CD14-positive monocyte (primary cell): ENCODE results near the gene OR2V1. TPM values are rescaled to one million over a fixed set of nuclear protein-coding genes. Genes with fewer than 3 reads are reported as not detected.

Experiments used
- DNase-seq, 3 donors: peaks; one replicate each; pipeline ENCODE4 v3.0.0-alpha.2; 2011 to 2022
- H2AFZ ChIP-seq: 2 replicates; pipeline ENCODE4 v1.6.0; 2012; ENCODE audit warnings: mild to moderate bottlenecking, low read depth, low read length, inconsistent platforms; ENCODE audit not compliant: insufficient read depth, poor library complexity, severe bottlenecking
- H3K27ac ChIP-seq, 2 donors: 1 replicate in 1 of 2; 2 replicates in 1 of 2; pipeline ENCODE4 v1.5.1; 2012 to 2013; ENCODE audit warnings: low read length in 2 of 2, control low read depth in 1 of 2, inconsistent platforms in 1 of 2, low read depth in 1 of 2, mild to moderate bottlenecking in 1 of 2
- H3K27me3 ChIP-seq, 2 donors: one replicate each; pipeline versions ENCODE4 v1.6.0 to v1.6.1; 2011 to 2013; ENCODE audit warnings: low read length in 2 of 2; ENCODE audit not compliant: control insufficient read depth in 2 of 2, insufficient read depth in 2 of 2
- H3K36me3 ChIP-seq, 2 donors: replicated peaks in 1 of 2; 1 replicate in 1 of 2; 2 replicates in 1 of 2; pipeline versions ENCODE4 v1.5.1 to v1.6.1; 2012 to 2013; ENCODE audit warnings: low read length in 2 of 2, control low read depth in 1 of 2, inconsistent platforms in 1 of 2, mild to moderate bottlenecking in 1 of 2; ENCODE audit not compliant: insufficient read depth in 2 of 2, control insufficient read depth in 1 of 2
- H3K4me1 ChIP-seq, 2 donors: 1 replicate in 1 of 2; 2 replicates in 1 of 2; pipeline versions ENCODE4 v1.5.1 to v1.6.1; 2012 to 2013; ENCODE audit warnings: low read length in 2 of 2, control low read depth in 1 of 2, inconsistent platforms in 1 of 2, mild to moderate bottlenecking in 1 of 2, moderate library complexity in 1 of 2; ENCODE audit not compliant: insufficient read depth in 2 of 2, control insufficient read depth in 1 of 2
- H3K4me2 ChIP-seq: replicated peaks from 2 replicates; pipeline ENCODE3; 2012; ENCODE audit warnings: low read length, moderate library complexity, mild to moderate bottlenecking; ENCODE audit not compliant: poor library complexity, severe bottlenecking; ENCODE audit errors: extremely low read depth
- H3K4me3 ChIP-seq, 3 experiments: fragments of 200-600 bp in 1 of 3; sonication (generic) in 1 of 3; replicated peaks in 1 of 3; 1 replicate in 2 of 3; 2 replicates in 1 of 3; pipeline ENCODE4 v1.5.1; 2011 to 2013; ENCODE audit warnings: low read length in 3 of 3, mild to moderate bottlenecking in 3 of 3, control low read depth in 2 of 3, low read depth in 2 of 3, inconsistent platforms in 1 of 3, moderate library complexity in 1 of 3
- H3K79me2 ChIP-seq: 2 replicates; pipeline ENCODE4 v1.6.0; 2012; ENCODE audit warnings: mild to moderate bottlenecking, control low read depth, inconsistent platforms, low read length, moderate library complexity; ENCODE audit not compliant: insufficient read depth
- H3K9ac ChIP-seq: 2 replicates; pipeline ENCODE4 v1.6.0; 2017; ENCODE audit warnings: low read length, mild to moderate bottlenecking; ENCODE audit not compliant: insufficient read depth, poor library complexity, severe bottlenecking
- H3K9me3 ChIP-seq, 2 donors: replicated peaks in 1 of 2; 1 replicate in 1 of 2; 2 replicates in 1 of 2; pipeline versions ENCODE4 v1.5.1 to v1.6.1; 2012 to 2013; ENCODE audit warnings: low read length in 2 of 2, control low read depth in 1 of 2; ENCODE audit not compliant: control insufficient read depth in 1 of 2, insufficient read depth in 1 of 2
- H4K20me1 ChIP-seq: 2 replicates; pipeline ENCODE4 v1.6.0; 2012; ENCODE audit warnings: mild to moderate bottlenecking, low read length, control low read depth, moderate library complexity; ENCODE audit not compliant: insufficient read depth
- H3K27ac Mint-ChIP-seq, 7 donors: one replicate each; pipeline ENCODE4 v1.8.0; 2020; ENCODE audit warnings: mild to moderate bottlenecking in 7 of 7, mixed read lengths in 7 of 7, moderate library complexity in 6 of 7, inconsistent platforms in 2 of 7
- H3K27me3 Mint-ChIP-seq, 3 donors: one replicate each; pipeline ENCODE4 v1.8.0; 2021 to 2022; ENCODE audit warnings: low read depth in 3 of 3, mild to moderate bottlenecking in 3 of 3, mixed read lengths in 3 of 3, moderate library complexity in 3 of 3, inconsistent platforms in 1 of 3
- H3K36me3 Mint-ChIP-seq, 2 donors: one replicate each; pipeline ENCODE4 v1.8.0; 2020; ENCODE audit warnings: mixed read lengths in 2 of 2, inconsistent platforms in 1 of 2, mild to moderate bottlenecking in 1 of 2
- H3K4me1 Mint-ChIP-seq: one replicate; pipeline ENCODE4 v1.8.0; 2020; ENCODE audit warnings: mild to moderate bottlenecking, mixed read lengths
- H3K4me3 Mint-ChIP-seq, 2 donors: one replicate each; pipeline ENCODE4 v1.8.0; 2020; ENCODE audit warnings: mild to moderate bottlenecking in 2 of 2, mixed read lengths in 2 of 2, moderate library complexity in 1 of 2
- H3K9me3 Mint-ChIP-seq, 7 donors: one replicate each; pipeline ENCODE4 v1.8.0; 2020 to 2022; ENCODE audit warnings: mixed read lengths in 7 of 7, mild to moderate bottlenecking in 6 of 7, moderate library complexity in 6 of 7, inconsistent platforms in 2 of 7
- CTCF ChIP-seq: fragments of 200-600 bp; IDR thresholded peaks from one replicate; pipeline ENCODE4 v1.8.0; 2022; ENCODE audit warnings: antibody characterized with exemption, mild to moderate bottlenecking
- WGBS: methylation state at CpG from one replicate; pipeline ENCODE4 v1.1.5; 2013; ENCODE audit warnings: missing lambda C conversion rate; ENCODE audit not compliant: insufficient coverage; 5-methylcytosine and 5-hydroxymethylcytosine counted together
- intact Hi-C, 2 donors: fragments of 100-400 bp; cut with micrococcal nuclease; formaldehyde crosslinking; loops; one replicate each; pipeline versions ENCODE4 v1.15.0 to v1.15.1; 2023
- polyA plus RNA-seq, 3 donors: library from polyadenylated mRNA; depleted of rRNA in 1 of 3; unstranded in 2 of 3; stranded (reverse) in 1 of 3; fragments of 300-500 nt in 2 of 3; fragments of >200 nt in 1 of 3; fragmentation: Illumina TruSeq in 2 of 3; gene quantifications; 1 replicate in 2 of 3; 2 replicates in 1 of 3; pipeline ENCODE4 v1.2.3, GENCODE V29; 2012 to 2021

The OR2V1 gene
- polyA plus RNA-seq, 3 donors = not detected

GRCh38 chr5:181112476-181112875 is 18.5 kb downstream of the OR2V1 start:
- Histone ChIP-seq H3K79me2 (no peaks in the 10 kb centered on the region), H4K20me1 (no peaks in the 10 kb centered on the region), H2AFZ (no peak overlapping the region), H3K36me3 (no peaks in the 10 kb centered on the region), H3K9ac (no peak overlapping the region), H3K27me3 (peaks cover 13 to 53% of the 10 kb centered on the region in 2 donors), H3K9me3 (peaks cover 8 to 18% of the 10 kb centered on the region in 2 donors), H3K4me1 (no peaks in the 10 kb centered on the region), H3K27ac (no peak overlapping the region), H3K4me3 (no peak overlapping the region), H3K4me2 (no peak overlapping the region)
- peaks cover 51 to 75% (median 52%) of the 10 kb centered on the region in 3 donors for H3K27me3 Mint-ChIP-seq
- no peak for TF ChIP-seq CTCF
- 100% methylated on average over 1 of the region's 5 CpGs for WGBS
- intact Hi-C loops = no loop called here
- H3K9me3 Mint-ChIP-seq = peaks cover 0 to 19% (median 12%) of the 10 kb centered on the region in 7 donors
- H3K4me3 Mint-ChIP-seq = no peak overlapping the region
- peaks cover 0 to 1% of the 10 kb centered on the region in 2 donors for H3K36me3 Mint-ChIP-seq
- no peak overlapping the region for H3K27ac Mint-ChIP-seq
- no peak for DNase-seq
- H3K4me1 Mint-ChIP-seq = no peaks in the 10 kb centered on the region

- H3K27ac Mint-ChIP-seq = no peak overlapping the region
- no peaks in the 10 kb centered on the region for H4K20me1 ChIP-seq
- H3K4me1 ChIP-seq = no peaks in the 10 kb centered on the region
- peaks cover 8 to 18% of the 10 kb centered on the region in 2 donors for H3K9me3 ChIP-seq
- no peaks in the 10 kb centered on the region for H3K79me2 ChIP-seq
- no peaks in the 10 kb centered on the region for H3K36me3 ChIP-seq
- no peak overlapping the region for H3K9ac ChIP-seq
- H3K36me3 Mint-ChIP-seq = peaks cover 0 to 1% of the 10 kb centered on the region in 2 donors
- H3K27me3 ChIP-seq = peaks cover 5 to 40% of the 10 kb centered on the region in 2 donors
- TF ChIP-seq CTCF = no peak
- H3K4me3 Mint-ChIP-seq = no peak overlapping the region
- peaks cover 45 to 70% (median 49%) of the 10 kb centered on the region in 3 donors for H3K27me3 Mint-ChIP-seq
- peaks cover 0 to 16% (median 10%) of the 10 kb centered on the region in 7 donors for H3K9me3 Mint-ChIP-seq
- no peak overlapping the region for H3K4me3 ChIP-seq
- whole genome bisulfite sequencing = 83% methylated on average over 5 of the region's 5 CpGs
- DNase-seq = no peak
- H3K4me1 Mint-ChIP-seq = no peaks in the 10 kb centered on the region
- no peak overlapping the region for H3K4me2 ChIP-seq
- intact Hi-C loops = no loop called here
- H2AFZ ChIP-seq = no peak overlapping the region
- H3K27ac ChIP-seq = no peak overlapping the region
These were observed 20.0 kb downstream of the OR2V1 start for GRCh38 chr5:181111010-181111409.
